SK-N-MC (cell line): ENCODE results near the gene FOXI3.

ENCODE experiments used
- EZH2 ChIP-seq: fragments of 200-600 bp; sonication (generic); IDR thresholded peaks from one replicate; pipeline ENCODE4 v1.6.1; 2017; ENCODE audit warnings: antibody characterized with exemption
- FOXP2 ChIP-seq: optimal IDR thresholded peaks from 2 replicates; pipeline ENCODE3; 2011; ENCODE audit warnings: mild to moderate bottlenecking, moderate library complexity; ENCODE audit not compliant: insufficient read depth; ENCODE audit errors: extremely low read length, control extremely low read depth
- POLR2AphosphoS5 ChIP-seq: IDR thresholded peaks from 2 replicates; pipeline ENCODE4 v1.6.1; 2012; ENCODE audit warnings: mild to moderate bottlenecking, low read depth, low read length, borderline replicate concordance

- TF ChIP-seq POLR2AphosphoS5 (no peak), EZH2 (no peak), FOXP2 (no peak)
Observed at GRCh38 chr2:88499204-88499603, 46.7 kb upstream of the FOXI3 start.
